GM21367 (cell line): ENCODE measurements around the gene SEPTIN8.

Experiments used
- ATAC-seq: cut with Tn5 transposase; IDR thresholded peaks from one replicate; pipeline ENCODE4 v1.9.1; 2021; ENCODE audit not compliant: unreplicated experiment

SEPTIN8 gene

DNA sequence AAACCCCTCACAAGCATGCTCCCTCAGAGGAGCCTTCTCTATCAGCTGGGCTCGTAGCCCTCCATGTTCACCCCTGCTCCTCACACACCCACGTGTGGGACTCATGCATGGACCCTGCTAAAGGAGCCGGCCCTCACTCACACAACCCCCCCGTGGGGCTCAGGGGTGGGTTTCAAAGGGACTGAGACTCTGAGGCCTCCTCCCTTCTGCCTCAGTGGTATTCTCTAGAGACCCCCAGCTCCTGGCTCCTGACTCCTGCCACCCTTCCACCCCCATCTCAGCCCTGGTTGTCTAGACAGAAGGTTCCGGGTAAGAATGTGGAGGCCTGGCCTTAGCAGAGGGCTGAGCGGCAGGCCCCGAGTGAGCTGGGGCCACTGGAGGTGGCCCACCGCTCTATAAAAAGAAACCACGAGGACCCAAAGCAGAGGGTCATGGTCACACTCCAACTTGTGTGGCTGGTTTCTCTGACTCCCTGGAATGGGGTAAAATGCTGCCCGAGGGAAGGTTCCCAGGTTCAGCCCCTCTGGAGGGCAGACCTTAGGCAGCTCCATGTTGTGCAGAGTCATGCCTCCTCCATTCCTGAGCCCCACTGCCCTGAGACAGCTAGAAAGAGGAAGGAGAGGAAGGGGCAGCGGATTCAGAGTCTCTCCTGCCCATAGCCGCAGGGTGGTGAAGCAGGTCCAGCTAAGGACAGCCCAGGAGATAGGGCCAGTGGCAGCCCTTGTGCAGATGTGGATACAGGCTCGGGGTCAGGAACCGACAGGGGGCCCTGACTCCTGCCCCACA is 10.8 kb downstream of the SEPTIN8 start:
- no peak for ATAC-seq

GRCh38 chr5:132765311-132766019 is 11.6 kb downstream of the SEPTIN8 start:
- no peak for ATAC-seq

GRCh38 chr5:132764671-132765238 is 12.3 kb downstream of the SEPTIN8 start:
- no peak for ATAC-seq

- no peak for ATAC-seq
These were observed 13.0 kb downstream of the SEPTIN8 start for GRCh38 chr5:132764051-132764450.

GRCh38 chr5:132763181-132764036 is 13.6 kb downstream of the SEPTIN8 start:
- ATAC-seq = no peak

DNA sequence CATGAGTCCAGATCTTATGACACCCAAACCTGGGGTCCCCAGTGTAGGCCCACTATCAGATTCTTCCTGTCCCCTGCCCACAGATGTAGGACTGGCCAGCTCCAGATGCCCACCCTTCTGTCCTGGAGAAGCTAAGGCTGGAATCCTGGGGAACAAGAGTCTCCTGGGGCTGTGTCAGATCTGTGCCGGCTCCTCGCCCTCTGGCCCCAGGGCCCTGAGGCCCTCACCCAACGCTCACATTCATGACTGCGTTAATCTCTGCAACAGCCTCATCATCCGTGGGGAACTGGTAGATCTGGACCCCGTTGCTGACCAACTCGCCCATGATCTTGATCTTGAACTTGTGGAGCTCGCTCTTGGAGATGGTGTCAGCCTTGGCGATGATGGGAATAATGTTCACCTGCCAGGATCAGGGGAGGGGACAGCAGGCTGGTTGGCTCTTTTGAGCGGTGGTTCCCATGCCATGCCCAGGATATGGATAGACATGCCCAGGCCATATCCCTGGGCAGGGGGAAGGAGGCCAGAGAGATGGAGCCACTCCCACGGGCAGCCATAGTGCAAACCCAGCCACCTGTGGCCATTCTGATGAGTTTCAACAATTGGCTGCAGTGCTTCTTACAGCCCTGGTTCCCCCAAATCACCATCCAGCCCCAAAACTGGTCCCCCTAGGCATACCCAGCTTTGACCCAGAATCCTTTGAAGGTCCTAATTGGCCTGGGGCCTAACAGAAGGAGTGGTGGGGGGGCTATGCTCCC is 14.6 kb downstream of the SEPTIN8 start:
- ATAC-seq = no peak

DNA sequence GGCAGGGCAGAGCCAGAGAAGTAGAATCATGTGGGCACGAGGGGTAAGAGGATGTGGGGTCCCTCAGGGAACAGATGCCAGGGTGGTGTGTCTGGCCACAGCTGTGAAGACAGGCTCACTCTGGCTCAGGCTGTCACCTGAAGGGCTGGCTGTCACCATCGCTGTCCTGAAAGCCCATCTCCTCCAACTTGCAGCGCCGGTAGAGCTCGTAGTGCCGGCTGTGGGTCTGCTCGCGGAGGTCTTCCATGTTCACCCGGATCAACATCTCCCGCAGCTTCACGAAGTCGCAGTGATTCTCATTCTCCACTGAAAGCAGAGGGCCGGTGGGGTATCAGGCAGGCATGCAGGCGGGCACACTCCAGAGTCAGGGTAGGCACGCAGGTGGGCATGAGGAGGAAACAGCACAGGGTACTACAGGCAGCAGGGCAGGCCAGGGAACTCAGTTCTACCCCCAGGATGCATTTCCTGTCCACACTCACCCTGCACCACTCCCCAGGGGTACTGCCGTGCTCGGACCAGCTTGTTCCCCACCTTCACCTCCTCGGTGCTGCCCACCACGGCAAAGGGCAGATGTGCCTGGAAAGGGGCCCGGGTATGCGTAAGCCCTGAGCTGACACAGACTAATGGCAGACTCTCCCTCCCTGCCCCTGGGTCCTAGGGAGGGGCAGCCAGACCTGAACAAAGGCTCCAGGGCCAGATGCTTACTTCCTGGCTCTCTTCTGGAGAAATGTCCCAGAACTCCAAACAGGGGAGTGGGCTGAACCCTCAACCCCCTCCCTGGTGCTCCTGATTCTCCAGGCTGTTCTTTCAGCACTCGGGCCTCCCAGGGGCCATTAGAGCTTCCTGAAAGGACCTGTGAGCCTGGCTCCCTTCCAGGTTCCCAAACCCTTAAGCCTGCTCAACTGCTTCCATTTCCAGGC is 15.5 kb downstream of the SEPTIN8 start:
- ATAC-seq = no peak

- no peak for ATAC-seq
These were observed 16.3 kb downstream of the SEPTIN8 start for GRCh38 chr5:132760601-132761317.

DNA sequence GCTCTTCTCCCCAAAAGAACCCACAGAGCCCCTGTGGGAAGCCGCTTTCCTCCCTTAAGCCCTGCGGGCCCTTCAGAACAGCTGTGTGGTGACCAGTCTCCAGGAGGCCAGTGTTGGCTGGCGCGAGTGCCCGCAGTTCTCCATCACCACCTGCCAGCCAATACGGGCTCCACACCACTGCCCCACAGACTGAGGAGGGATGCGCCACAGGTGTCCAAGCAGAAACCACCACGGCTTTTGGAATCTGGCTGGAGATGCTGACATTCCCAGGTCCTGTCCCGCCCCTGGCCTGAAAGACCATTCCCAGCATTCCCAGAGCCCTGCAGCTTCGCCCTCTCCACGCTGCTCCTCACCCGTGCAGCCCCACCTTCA is 17.0 kb downstream of the SEPTIN8 start:
- no peak for ATAC-seq

GRCh38 chr5:132759114-132760048 is 17.7 kb downstream of the SEPTIN8 start:
- ATAC-seq = no peak

DNA sequence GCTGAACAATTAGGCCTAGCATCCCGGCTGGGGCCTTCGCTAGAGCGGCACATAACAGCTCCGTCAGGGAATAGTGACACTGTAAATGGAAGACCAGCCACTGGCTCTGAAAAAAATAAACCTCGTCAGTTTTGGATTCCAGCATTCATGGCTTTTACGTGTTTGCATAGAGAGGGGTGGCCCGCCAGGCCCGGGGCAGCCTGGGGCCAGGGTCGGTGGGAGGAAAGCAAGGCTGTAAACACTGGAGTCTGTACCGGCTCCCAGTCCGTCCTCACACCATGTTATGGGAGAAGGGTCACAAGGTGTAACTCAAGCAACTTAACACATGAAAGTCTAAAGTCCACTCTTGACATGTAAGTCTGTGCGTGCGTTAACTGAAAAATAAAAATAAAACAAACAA is 18.6 kb downstream of the SEPTIN8 start:
- no peak for ATAC-seq

DNA sequence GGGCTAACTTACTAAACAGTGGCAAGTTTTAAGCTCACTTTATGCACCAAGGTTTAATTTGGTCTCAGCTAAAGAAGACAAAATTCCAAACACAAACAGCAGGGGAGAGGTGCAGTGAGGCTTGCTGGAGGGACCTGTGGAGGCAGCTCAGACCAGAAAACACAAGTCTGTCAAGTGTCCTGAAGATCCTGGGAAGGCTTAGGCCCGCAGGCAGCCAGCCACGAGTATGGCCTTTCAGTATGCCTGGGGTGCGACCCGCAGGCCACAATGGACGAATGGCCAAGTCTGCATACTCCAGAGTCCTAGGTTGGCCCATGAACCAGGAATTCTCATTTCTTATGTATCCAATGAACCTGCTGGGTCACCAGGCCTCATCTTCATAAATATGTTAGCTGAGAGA is 20.5 kb downstream of the SEPTIN8 start:
- ATAC-seq = no peak

DNA sequence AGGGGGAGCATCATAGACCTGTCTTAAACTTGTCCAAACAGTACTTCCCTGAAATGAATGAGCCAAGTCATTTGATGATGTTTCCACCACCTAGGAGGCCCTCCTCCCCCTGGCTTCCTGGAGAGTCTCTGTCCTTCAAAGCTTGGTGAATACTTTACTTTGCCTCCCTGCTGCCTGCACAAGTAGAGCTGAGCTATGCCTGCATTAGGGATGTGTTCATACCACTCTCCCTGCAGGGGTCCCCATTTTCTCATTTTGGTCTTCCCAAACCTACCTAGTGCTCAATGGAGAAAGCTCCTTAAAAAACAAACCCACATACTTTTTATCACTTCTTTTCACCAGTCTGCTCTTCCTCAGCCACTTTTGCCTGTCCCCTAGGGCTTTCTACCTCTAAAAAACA is 22.1 kb downstream of the SEPTIN8 start:
- no peak for ATAC-seq

GRCh38 chr5:132754111-132754510 is 22.9 kb downstream of the SEPTIN8 start:
- no peak for ATAC-seq

DNA sequence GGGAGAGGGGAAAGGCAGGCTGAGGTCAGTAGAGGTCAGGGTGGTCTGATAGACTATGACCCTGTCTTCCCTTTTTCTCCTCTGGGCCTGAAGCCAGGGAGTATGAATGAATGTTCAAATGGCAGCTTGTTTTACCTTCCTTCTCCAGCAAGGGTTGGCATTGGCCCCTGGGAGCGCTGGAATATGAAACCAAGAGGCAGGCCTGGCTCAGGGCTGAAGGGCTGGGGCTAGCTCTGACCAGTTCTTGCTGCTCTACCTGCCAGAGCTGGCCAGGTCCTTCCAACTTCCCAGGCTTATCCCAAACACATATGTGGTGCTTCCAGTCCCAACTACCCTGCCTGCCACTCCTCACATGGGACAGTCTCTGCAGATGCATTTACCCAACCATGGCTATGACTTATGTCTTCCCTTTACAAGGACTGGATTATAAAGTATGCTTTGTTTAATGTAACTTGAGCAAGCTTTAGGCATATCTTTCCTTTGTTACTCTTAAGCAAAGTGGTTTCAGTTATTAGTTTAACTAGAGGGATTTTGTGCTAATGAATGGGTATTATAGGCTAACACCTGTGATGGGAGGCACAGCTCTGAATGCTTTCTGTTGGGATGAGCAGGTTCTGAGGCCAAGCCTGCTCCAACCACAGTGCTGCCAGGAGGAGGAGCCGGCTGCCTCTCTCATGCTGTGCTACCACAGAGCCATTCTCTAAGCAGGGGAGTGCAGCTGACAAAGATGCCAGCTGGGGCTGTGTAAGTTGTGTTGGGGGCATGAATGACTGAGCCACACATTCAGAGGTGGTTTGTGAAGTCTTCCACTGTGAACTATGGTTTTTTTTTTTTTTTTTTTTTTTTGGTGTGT is 23.7 kb downstream of the SEPTIN8 start:
- ATAC-seq = no peak

DNA sequence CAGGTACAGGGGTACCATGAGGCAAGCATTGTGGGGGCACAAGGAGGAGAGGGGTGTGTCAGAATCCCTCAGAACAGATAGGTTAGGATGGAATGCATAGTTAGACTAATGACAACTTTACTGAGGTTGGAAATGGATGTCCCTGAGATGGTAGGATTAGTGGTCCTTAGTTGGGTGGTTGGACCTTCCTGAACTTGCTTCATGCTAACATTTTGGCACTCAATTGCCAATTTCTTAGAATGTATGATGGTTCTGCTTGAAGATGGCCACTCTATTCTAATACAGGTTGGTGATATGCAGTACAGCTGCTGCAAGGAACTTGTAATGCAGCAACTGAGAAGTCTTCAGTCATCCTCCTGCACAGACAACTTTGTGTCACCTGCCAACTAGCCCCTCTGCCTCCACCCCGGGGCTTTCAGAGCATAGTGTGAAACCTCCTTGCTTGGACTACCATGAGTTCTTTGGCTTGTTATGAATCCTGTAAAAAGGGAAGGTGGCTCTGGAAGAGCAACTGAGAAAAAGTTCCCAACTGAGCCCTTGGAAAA is 24.4 kb downstream of the SEPTIN8 start:
- ATAC-seq = no peak
